COLO668 (cell line): ENCODE data around the gene CYP2E1.
"Not testable (repeated sequence)": the region's sequence is repeated elsewhere in the genome, so short reads cannot be mapped to it uniquely, and the experiment has no call there.

ENCODE experiments used
- DNase-seq: peaks from one replicate; lab custom pipeline; 2025; ENCODE audit not compliant: unreplicated experiment; lab: John Stamatoyannopoulos, UW

The CYP2E1 gene

DNA sequence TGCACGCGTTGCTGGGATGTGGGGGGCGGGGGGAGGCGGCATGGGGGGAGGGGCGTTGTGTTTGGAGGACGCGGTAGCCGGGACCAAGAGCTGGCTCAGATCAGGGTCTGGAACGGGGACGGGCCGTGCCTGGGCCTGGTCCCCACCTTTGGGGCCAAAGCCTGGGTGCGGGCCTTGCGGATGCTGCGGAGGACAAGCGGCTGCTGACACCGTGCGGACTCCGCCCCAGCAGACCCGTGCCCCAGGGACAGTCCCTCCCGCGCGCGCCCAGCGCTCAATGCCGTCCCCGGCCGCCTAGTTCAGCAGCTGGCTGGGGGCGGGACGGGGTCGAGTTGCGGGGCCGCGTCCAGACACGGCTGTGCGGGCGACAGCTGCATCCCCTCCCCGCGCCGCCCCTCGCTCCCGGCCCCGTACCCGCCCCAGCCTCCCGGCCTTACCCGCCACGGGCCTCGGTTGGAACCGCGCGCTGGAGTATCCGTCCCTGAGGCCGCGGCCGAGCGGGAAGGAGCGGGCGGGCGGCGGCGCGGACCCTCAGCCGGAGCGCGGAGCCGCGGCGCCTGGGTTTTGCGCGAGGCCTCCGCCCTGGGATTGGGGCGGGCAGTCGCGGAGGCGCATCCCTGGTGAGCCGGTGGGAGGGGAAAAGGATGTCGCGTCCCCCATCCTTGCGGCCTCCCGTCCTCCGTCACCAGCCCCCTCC is 41.8 kb downstream of the CYP2E1 start:
- not testable (repeated sequence) for DNase-seq

DNA sequence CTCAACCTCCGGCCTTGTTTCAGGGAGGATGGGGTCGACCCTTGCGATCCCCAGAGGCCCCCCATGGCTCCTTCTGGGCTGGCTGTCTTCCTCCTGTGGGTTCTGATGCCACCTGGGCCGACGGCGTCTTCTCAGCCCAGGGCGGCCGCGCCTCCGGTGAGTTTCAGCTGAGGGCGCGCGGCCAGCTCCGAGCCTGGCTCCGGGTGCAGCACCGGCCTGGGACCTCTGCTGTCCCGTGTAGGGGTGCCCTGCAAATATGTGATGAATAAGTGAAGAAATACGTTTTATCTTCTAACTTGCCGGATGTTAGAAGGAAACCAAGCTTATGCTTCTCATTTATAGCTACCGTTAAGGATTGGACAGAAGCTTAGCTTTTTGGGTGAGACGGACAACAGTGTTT is 42.6 kb downstream of the CYP2E1 start:
- not testable (repeated sequence) for DNase-seq

- DNase-seq = not testable (repeated sequence)
These were observed 44.9 kb downstream of the CYP2E1 start for GRCh38 chr10:133572055-133572454.

- not testable (repeated sequence) for DNase-seq
These were observed 46.3 kb downstream of the CYP2E1 start for GRCh38 chr10:133573460-133573859.

DNA sequence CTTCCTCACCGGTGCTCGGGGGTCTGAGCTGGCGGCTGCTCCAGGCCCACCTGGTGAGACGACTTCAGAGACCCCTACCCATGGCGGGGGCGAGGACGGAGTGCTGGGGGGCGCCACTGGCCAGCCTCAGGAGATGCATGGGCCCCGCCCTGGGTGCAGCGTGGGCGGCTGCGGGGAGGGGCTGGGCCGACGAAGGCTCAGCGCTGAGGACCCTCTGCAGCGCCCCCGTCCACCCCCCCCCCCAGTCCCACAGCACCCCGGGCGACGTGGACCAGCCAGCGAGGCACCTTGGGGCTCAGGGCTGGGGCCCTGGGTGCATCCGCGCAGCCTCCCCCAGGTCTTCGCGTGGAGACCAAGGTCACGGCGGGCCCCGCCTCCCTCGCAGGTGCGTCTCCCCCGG is 49.9 kb downstream of the CYP2E1 start:
- not testable (repeated sequence) for DNase-seq
